Activated effector memory CD4-positive, alpha-beta T cell treated with anti-CD3 and anti-CD28 coated beads, Interleukin-2, amount 50 U/mL, for 16 hours (primary cell): ENCODE data around the gene SORBS2.

Experiments used
- DNase-seq: peaks from one replicate; pipeline ENCODE4 v3.0.0-alpha.2; 2020

The SORBS2 gene

DNA sequence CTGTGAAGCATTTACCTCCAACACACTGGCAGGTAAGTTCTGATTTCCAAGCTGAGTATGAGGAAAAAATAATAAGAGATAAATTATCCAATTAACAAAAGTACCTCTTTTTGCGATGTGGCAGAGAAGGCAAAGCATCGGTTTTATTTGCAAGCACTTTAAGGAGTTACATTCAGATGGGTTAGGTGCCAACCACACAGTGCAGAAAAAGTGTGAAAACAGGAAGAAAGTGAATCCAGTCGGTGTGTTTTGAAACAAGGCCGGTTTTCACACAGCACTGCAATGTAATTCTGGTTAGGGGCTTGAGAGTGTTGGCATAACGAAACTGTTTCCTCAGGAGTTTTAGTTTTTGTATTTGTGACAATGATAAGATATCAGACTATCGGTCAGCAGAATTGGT is 145.8 kb downstream of the SORBS2 start:
- no peak for DNase-seq

DNA sequence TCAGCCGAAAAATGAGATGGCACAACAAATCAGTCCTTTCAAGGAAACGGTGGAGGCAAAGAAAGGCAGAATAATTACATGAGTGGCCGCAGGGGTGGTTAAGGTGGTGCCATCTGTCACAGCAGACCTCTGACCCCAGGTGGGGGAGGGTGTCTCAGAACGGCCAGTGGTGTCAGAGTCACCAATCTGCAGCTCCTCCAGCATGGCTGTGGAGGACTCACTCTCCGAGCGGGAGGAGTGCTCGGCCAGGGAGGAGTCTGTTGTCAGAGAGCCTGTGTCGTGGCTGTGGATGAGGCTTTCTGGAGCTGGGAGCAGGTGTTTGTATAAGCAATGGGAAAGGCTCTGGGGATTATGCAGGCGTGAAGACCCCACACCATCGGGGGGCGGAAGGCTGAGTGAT is 146.3 kb downstream of the SORBS2 start:
- no peak for DNase-seq

DNA sequence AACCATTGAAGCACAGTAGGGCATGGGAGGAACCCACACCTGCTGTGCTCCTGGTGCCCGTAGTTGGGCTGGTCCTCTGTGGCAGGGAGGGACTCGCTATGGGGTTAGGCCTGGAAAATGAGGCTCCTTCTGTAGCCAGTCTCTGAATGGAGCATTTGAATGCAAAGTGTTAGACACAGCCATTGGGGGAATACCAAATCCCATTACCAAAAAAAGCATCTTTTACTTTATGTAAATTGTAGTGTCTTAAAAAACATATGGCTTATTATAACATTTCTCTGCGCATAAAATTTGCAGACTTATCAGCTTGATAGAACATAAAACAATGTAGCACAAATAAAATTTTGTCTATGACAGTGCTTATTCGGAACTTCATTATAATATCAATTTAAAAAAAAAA is 147.5 kb downstream of the SORBS2 start:
- no peak for DNase-seq

DNA sequence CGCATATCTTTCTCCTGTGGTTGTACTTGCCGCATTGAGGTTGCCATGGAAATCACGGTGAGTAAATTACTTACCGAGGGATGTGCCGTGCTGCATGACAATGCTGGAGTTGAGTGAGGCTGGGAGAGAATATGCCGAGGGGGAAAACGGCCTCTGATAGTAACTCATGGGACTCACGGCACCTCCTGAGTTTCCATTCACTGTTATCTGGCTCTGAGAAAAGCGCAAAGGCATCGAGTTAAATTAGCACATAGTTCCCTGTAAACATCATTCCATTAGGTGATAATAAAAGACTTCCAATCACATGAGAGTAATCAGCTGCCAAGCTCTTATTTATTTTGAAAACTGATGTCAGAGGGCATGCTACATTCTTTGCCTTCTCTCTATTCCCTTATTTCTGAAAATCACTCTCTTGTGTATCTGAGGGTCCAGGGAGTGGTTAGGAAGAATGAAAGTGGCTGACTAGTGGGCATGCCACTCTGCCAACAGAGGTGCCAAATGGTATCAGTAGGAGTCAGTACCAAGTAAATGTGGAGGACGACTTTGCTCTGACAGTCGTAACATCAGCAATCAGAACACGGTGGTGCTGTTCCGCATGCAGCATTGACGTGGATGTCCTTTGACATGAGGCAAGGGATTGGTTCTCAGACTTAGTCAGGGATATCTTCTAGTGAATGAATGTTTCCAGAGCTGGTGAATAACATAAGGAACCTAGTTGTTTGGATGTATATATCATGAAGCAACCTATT is 149.8 kb downstream of the SORBS2 start:
- DNase-seq = no peak

DNA sequence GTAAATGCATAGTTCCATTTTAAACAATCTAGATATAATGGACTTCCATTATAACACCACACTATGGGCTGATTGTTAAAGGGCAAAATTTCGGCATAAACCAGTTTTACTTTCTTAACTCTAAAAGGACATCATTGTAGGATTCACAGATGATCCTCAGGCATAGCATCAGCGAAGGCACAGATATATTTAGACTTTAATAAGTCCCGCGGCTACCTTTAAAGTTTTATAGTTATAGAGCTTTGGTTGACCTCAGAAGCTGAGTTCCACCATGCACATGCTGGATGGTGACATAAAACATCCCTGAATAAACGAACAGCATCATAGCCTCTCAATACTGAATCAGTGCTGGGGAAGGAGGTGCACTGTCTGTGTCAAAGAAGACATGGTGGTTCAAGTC is 151.7 kb downstream of the SORBS2 start:
- no peak for DNase-seq

DNA sequence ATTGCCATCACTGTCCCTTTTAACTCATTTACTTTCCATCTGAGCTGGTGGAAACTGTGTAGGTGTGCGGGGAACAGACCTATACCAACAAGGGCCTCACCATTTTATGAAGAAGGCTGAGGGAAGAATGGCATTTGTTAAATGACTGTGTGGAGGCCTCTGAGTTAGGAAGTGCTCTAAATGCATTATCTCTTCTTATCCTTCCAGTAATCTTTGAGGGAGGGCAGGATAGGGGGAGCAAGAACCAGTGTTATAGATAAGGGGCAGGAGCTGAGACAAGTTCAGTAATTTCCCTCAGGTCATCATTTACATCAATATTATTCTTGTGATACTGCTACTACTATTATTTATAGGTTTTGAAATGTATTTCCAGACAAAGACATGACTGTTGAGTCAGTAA is 154.3 kb downstream of the SORBS2 start:
- DNase-seq = no peak

DNA sequence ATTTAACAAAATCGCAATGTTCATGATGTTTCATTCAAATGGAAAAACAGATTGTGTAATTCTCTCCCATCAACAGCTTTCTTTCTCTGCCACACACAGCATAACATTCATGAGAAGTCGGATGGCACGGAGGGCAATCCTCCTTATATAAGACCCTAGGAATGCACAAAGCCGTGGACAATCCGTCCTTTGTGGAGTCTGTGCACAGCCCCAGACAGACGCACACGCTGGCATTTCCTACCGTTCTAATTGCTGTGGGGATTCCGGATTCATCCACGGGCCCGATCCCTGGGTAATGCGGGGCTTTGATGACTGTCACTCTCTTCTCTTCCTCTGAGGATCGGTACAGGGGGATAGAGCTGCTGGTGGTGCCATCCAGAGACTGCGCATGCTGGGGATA is 154.8 kb downstream of the SORBS2 start:
- DNase-seq = no peak

DNA sequence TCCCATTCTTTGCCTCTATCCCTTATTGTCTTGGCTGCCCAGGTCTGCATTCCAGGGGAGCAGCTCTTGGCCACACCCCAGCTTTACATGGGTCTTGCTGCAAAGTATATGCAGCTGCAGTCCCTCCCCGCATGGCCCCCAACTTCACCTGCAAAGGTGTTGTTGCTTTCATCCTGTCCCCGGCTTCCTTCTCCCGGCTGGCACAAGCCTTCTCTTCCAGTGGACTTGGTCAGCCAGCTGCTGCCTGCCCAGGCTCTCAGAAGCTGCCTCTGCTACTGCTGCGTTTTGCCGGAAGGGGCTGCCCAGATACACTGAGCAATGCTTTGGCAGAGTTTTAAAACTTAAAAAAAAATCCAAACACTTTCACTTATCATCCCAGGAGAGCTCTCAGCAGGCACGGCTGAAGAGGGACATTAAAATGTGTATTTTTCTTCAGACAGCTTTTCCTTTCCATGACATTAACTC is 155.5 kb downstream of the SORBS2 start:
- DNase-seq = no peak

DNA sequence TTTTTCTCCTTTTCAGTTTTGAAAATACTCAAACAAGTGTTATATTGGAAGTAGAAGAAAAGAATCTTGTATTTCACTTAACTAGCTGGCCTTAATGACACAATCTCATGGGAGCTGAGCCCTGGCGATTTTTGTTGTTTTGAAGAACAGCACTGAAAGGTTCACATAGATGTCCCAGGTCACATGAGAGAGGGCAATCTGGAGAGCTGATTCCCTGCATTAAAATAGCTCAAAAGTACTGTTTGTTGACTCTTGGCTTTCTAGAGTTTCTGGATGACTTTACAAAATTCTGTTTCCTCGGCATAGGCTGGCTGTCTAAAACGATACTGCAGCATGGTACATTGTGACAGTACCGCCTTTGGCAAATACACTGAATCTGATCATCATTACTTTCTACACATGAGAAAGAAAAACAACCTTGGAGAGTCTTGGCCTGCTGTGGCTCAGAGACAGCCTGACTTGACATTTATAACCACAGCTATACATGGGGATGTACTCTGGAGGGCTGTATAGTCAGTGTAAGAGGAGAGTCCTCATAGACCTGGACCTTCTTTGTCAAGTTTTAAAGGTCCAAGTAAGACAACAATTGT is 156.9 kb downstream of the SORBS2 start:
- no peak for DNase-seq

DNA sequence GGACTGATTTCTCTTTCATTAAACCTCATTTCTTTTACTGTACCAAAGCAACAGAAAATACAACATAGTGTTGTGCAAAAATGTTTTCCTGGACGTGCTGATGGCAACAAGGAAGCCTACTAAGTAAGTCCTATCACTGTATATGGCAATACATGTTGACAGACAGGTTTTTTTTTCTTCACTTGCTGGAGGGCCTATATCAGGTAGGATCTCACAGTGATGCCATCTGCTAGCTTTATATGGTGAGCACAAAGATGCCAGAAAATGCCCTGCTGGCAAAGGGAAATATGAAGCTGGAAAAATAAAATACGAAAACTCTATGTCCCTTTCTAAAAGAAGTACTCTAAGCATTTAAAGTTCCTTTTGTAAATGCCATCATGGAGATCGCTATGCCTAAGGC is 157.7 kb downstream of the SORBS2 start:
- DNase-seq = no peak

DNA sequence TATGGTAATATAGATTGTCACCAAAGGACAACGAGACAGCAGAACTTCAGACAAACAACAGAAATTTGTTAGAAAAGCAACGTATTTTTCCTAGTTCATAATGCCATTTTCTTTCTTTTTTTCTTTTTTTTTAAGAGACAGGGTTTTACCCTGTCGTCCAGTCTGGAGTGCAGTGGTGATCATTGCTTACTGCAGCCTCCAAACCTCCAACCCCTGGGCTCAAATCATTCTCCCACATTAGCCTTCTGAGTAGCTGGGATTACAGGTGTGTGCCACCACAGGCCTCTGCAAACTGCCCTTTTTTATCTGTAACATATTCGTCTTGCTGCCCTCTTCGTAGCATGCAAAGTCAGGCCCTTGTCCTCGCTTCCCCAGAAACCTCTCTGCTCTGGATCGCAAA is 160.1 kb downstream of the SORBS2 start:
- DNase-seq = no peak

DNA sequence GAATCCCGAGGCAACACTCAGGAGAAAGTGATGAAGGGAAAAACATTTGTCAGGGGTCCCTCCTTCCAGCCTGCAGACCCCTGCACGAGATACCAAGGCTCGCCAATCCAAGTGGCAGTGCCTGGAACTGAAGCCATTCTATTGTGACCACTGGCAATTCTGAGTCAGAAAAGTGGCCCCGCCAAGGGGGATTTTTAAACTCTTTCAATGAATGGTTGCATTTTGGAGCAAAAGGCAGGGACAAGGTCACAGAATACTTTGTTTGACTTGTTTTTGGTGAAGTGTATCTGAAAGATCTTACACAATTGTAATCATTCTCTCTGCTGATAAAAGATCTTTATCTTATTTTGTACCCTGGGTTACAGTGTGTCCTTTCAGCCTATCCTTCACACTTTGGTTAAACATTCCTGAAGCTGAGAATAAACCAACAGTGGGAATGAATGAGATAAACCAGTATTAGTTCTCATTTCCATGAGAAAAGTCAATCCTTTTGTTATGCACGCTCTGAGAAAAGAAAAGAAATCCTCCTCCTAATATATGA is 160.8 kb downstream of the SORBS2 start:
- no peak for DNase-seq

DNA sequence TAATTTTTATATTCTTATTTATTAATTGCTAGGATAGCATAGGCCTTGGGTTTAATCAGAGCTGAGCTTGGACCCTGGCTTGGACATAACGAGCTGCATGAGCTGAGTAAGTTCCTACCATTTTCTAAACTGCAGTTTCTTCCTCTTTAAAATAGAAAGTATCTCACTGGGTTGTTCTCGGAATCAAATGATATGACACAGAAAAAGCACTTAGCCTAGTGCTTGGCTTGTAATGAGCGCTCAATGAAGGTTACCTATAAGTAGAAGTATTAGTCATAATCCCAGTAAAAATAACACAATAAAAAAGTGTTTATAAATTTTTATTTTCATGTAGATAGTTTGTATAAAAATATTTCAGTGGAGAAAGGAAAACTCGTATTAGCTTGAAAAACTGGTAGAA is 163.4 kb downstream of the SORBS2 start:
- no peak for DNase-seq

DNA sequence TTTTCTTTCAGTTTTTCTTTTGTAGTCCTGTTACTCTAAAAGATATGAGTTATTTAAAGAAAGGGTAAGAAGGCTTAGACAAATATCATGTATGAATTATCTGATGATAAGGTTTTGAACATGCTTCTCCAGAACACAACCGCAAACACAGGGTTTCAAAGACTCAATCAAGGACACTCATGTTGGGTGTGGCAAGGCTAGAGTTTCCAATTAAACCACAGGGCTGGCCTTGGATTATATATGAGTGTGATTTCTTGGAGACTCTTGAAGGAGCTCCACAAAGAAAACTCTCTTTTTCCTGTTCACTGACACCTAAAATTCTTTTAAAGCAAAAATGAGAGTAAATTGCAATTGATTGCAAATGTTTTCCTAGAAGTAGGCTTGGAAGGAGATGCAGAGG is 166.6 kb downstream of the SORBS2 start:
- no peak for DNase-seq

DNA sequence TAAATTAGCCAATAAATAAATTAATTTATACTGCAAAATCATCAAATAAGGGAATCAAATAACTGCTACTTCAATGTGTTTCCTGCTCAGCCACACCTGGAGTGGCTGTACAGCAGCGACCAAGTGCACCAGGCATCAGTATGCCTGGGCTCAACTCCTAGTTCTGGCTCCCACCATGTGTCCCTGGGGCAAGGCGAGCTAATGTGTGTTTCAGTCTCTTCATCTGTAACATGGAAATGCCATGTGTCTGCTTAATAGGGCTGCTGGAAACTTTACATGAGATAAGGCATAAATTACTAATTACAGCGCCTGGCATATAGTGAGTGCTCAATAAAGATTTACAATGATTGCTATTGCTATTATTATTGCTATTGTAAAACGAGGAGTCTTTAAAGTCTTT is 167.6 kb downstream of the SORBS2 start:
- DNase-seq = no peak

DNA sequence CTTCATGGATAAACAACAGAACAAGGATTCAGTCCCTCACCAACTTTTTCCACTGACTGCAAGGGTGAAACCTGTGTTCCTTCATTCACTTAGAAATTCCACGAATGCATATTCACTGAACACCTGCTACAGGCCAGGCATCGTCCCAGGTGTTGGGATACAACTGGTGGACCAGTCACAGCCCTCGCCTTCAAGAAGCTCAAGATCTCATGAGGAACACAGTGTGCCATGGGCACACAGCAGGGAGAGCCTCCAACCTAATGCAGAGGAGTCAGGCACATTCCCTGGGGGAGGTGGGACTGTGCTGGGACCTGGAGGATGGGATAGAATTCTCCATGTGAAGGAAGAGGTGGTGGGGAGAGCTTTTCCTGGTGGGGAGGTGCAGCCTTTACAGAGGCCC is 169.1 kb downstream of the SORBS2 start:
- DNase-seq = no peak

DNA sequence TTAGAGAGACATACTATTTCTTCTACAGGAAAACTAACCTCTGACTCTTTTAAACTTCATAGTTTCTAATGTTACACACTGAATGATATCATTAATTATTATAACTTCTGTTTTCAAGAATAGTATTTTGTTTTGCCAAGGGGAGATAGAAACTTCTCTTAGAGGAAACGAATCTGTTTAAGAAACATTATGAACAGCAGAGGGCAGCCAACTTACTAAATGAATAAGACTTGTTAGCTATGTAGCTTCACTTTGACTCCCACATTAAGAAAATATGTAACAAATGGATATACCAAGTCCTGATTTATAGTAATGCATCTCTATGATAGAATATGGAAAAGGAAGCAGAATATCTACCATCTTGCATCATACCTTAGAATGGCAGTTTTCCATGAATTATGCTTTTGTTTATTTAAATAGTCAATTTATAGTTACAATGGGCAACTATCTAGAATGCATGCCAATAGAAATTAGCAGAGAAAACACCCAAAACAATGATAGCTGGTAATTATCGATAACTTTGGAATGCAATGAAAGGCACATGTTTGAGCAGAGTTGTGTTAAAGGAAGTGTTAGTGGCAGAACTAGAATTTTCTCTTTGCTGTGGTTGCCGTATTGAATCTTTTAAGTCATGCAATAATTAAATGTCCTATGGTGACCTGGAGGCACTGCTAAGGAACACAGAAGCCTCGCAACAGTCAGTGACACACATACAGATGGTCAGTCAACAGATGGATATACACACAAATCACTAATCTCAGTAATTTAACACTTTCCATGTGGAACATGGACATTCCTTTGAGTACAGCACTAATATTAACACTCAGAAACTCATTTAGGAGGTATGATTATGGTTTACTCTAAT is 171.0 kb downstream of the SORBS2 start:
- no peak for DNase-seq

DNA sequence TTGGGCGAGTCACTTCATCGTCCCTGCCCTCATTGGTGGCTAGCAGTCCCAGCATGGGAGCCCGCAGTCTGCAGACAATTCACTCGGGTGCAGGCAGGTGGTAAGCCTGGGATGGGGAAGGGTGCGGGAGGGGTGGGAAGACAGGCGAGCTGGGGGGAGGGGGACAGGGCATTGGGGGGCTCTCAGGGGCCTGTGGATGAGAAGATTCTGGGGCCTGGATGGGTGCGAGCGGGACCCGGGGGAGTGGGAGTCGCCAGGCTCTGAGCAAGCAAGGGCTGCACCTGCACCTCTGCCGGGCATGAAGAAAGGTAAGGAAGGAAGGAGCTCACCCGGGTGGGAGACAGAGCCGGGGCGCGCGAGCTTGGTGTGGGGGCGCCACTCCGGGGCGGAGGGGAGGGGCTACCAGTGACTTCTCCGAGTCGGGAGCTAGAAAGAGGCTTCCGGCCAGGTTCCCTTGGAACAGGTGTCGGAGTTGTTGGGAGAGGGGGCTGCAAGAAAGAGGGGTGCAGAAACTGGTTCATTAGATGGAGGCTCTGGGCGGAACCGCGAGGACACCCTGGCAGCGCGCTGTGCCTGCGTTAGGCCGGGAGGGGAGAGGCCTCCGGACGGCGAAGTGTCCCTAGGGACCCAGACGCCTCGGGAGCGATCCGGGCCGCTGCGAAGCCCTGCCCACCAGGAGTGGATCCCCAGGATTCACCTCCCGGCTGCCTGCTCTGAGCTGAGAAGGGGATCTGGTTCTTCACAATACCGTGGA is 173.3 kb downstream of the SORBS2 start:
- DNase-seq = no peak

DNA sequence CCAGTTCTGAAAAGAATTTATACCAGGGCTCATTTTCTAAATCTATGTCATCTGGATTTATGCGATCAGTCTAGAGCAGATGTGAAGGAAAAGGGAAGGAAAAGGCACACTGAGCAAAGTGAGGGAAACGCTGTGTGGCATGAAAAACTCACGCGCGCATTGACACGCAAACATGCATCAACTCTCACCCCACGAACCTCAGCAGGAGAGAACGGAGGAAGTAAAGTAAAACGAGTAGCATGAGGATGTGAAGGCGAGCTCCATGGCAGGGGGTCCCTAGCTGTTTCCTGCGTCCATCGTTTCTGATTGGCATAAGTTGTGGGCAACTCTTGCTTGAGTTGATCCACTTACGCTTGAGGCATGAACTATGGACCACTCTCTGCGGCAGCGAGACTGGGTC is 173.9 kb downstream of the SORBS2 start:
- no peak for DNase-seq

DNA sequence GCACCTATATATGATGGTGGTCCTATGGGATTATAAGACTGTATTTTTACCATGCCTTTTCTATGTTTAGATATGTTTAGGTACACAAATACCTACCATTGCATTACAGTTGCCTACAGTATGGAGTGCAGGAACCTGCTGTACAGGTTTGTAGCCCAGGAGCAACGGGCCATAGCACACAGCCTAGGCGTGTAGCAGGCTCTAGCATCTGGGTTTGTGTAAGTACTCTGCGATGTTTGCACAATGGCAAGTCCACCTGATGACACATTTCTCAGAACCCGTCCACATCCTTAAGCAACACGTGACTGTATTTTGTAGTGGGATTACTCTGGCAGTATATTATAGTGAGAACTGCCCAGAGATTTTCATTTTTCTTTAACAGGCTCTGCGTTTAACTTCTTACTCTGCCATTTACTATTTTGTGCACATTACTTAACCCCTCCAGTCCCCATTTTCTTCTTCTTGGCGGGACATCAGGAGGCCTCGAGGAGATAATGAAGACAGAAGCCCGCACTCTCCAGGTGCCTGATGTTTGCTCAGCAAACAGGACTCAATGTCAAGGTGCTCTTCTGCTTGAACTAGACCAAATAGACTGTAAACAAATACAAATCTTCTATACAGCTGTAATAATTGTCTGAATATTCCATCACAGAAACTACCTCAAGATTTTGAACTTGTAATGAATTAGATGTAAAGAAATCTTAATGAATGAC is 174.7 kb downstream of the SORBS2 start:
- no peak for DNase-seq

DNA sequence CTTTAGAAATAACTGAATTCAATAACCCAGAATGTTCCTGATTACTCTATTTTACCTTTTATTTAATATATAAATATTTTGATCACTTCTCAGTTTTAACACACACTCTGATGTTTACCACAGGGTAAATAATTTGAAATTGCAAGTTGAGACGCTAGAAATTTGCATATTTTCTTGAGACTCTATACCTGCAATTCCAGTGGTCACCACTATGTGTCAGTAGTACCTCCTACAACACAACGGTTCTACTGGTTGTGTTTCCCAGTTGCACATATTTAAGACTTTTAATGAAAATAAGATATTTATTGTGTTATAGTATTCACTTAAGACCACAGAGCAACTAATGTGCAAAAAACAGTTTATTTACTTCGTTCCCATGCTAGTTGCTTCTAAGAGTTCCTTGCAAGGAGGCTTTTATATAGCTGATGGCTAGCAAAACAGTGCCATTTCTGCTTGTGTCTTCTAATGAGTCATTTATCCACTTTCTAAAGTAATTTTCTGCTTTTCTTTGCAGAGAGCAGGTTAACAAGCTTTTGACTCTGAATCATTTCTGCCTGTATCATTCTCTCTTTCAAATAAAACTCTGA is 177.8 kb downstream of the SORBS2 start:
- DNase-seq = no peak

DNA sequence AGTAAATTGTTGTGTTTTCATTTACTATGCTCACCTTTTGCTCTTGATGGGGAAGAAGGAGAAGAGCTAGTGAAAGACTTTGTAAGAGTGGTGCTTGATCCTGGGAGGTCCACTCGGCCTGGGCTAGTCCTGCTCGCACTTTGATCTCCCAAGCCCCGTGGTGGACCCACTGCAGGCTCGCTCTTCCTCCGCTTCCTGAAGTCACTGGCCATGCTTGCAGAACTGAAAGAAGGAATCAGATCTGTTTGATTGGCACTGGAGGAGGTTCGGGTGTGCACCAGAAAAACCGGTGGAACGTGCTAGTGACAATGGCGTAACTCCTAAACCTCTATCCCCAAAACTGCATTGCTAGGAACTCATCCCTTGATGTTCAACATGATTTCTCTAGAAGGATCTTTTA is 185.2 kb downstream of the SORBS2 start:
- no peak for DNase-seq
